ENCODE measurements around the gene RIMS4.

GRCh38 chr20:44734938-44735337 is 75.4 kb downstream of the RIMS4 start:
- TF ChIP-seq ZNF891 (CRISPR knock-in tag; IDR thresholded peaks at IDR 0.05): no peak
- TF ChIP-seq, protein P1, sequence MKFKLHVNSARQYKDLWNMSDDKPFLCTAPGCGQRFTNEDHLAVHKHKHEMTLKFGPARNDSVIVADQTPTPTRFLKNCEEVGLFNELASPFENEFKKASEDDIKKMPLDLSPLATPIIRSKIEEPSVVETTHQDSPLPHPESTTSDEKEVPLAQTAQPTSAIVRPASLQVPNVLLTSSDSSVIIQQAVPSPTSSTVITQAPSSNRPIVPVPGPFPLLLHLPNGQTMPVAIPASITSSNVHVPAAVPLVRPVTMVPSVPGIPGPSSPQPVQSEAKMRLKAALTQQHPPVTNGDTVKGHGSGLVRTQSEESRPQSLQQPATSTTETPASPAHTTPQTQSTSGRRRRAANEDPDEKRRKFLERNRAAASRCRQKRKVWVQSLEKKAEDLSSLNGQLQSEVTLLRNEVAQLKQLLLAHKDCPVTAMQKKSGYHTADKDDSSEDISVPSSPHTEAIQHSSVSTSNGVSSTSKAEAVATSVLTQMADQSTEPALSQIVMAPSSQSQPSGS (CRISPR knock-in tag; IDR thresholded peaks at IDR 0.05): no peak
